Measurements from ENCODE around the gene RHCE.
"Not testable (repeated sequence)": the region's sequence is repeated elsewhere in the genome, so short reads cannot be mapped to it uniquely, and the experiment has no call there.

RHCE gene

GRCh38 chr1:25369241-25369640 lies 51.4 kb downstream of the RHCE start:
- H3K4me3 ChIP-seq (ENCODE audit: low read length) = no peak overlapping the region
- H3K36me3 ChIP-seq (ENCODE audit: control insufficient read depth, insufficient read depth, low read length) = no peaks in the 10 kb centered on the region
- no peaks in the 10 kb centered on the region for H3K9me3 ChIP-seq (ENCODE audit: control insufficient read depth, insufficient read depth, low read length)
- no CpG with 5 or more reads among the region's 4 CpGs for WGBS (ENCODE audit: insufficient coverage, insufficient read length)
- no peaks in the 10 kb centered on the region; the same call in 1 of the 2 replicates for H3K4me1 ChIP-seq (ENCODE audit: control insufficient read depth, insufficient read depth, low read length)
- H3K27ac ChIP-seq (ENCODE audit: low read length) = no peak overlapping the region
- no peaks in the 10 kb centered on the region for H3K27me3 ChIP-seq (ENCODE audit: control insufficient read depth, insufficient read depth, low read length)
- DNase-seq (ENCODE audit: low read depth, low spot score) = no peak

DNA sequence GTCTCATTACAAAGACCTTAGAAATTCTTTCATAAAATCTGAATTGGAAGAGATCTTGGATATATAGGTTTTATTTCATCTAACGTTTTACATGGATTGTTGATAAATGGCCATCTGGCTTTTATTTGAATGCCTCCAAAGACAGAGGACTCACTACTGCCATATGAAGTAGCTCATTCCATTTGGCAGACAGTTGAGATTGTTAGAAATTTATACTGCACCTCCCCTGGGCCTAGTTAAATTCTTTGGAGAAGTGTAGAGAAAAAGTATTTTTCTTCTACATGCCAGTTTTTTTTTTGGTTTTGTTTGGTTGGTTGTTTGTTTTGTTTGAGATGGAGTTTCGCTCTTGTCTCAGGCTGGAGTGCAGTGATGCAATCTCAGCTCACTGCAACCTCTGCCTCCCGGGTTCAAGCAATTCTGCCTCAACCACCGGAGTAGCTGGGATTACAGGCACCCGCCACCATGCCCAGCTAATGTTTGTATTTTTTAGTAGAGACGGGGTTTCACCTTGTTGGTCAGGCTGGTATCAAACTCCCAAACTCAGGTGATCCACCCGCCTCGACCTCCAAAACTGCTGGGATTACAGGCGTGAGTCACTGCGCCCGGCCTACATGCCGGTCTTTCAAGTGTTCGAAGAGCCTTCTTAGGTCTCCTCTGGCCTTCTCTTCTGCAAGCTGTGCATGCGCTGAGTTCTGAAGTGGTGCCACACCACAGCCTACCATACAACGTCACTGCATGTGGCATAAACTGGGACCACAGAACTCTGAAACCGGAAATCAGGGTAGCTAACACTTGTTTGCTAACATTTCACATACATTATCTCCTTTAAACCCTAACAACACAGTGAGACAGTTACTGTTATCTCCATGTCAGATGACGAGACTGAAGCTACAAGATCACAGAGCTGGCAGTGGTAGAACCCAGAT lies 57.7 kb downstream of the RHCE start:
- not testable (repeated sequence) for H3K9me3 ChIP-seq (ENCODE audit: control insufficient read depth, insufficient read depth, low read length); H3K36me3 ChIP-seq (ENCODE audit: control insufficient read depth, insufficient read depth, low read length); H3K4me1 ChIP-seq (ENCODE audit: control insufficient read depth, insufficient read depth, low read length); H3K27me3 ChIP-seq (ENCODE audit: control insufficient read depth, insufficient read depth, low read length); DNase-seq (ENCODE audit: low read depth, low spot score); H3K4me3 ChIP-seq (ENCODE audit: low read length); H3K27ac ChIP-seq (ENCODE audit: low read length)
- no CpG with 5 or more reads among the region's 17 CpGs for WGBS (ENCODE audit: insufficient coverage, insufficient read length)

- Histone ChIP-seq H3K4me1 (ENCODE audit: control insufficient read depth, insufficient read depth, low read length) (no peaks in the 10 kb centered on the region), H3K4me3 (ENCODE audit: low read length) (no peak overlapping the region), H3K36me3 (ENCODE audit: control insufficient read depth, insufficient read depth, low read length) (peaks cover 7% of the 10 kb centered on the region; the same call in 1 of the 2 replicates), H3K27me3 (ENCODE audit: control insufficient read depth, insufficient read depth, low read length) (no peaks in the 10 kb centered on the region), H3K9me3 (ENCODE audit: control insufficient read depth, insufficient read depth, low read length) (no peaks in the 10 kb centered on the region), H3K27ac (ENCODE audit: low read length) (no peak overlapping the region)
- no CpG with 5 or more reads among the region's 2 CpGs for WGBS (ENCODE audit: insufficient coverage, insufficient read length)
- no peak for DNase-seq (ENCODE audit: low read depth, low spot score)
Measured at GRCh38 chr1:25361901-25362300, 58.7 kb downstream of the RHCE start.

- DNase-seq (ENCODE audit: low read depth, low spot score) = no peak
- peaks cover 7% of the 10 kb centered on the region; the same call in 1 of the 2 replicates for H3K36me3 ChIP-seq (ENCODE audit: control insufficient read depth, insufficient read depth, low read length)
Measured at GRCh38 chr1:25360596-25361581, 59.7 kb downstream of the RHCE start.

DNA sequence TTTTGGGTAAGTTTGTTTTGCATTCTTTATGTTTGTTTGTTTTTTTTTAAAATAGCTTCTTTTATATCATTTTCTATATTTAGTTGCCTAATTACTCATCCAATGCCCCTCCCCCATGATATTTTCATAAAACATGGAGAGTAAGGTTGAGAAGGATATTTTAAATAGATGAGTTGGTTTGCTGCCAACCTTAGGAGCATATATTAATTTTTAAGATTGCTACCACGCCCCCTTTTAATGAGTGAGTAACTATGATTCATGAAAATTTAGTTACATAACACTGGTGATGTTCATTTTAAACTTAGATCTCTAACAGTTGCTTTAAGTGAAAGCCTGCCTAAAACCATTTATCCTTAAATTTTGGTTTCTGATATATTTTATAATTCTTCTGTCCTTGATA lies 63.8 kb downstream of the RHCE start:
- Histone ChIP-seq H3K36me3 (ENCODE audit: control insufficient read depth, insufficient read depth, low read length) (peaks cover 7% of the 10 kb centered on the region; the same call in 1 of the 2 replicates), H3K27me3 (ENCODE audit: control insufficient read depth, insufficient read depth, low read length) (no peaks in the 10 kb centered on the region), H3K4me1 (ENCODE audit: control insufficient read depth, insufficient read depth, low read length) (no peaks in the 10 kb centered on the region), H3K9me3 (ENCODE audit: control insufficient read depth, insufficient read depth, low read length) (no peaks in the 10 kb centered on the region), H3K27ac (ENCODE audit: low read length) (no peak overlapping the region), H3K4me3 (ENCODE audit: low read length) (no peak overlapping the region)
- no peak for DNase-seq (ENCODE audit: low read depth, low spot score)
- no CpG with 5 or more reads among the region's 1 CpG for WGBS (ENCODE audit: insufficient coverage, insufficient read length)

More at GRCh38 chr1:25360596-25361581, 59.7 kb downstream of the RHCE start:
- Histone ChIP-seq H3K4me1 (ENCODE audit: control insufficient read depth, insufficient read depth, low read length) (no peaks in the 10 kb centered on the region), H3K9me3 (ENCODE audit: control insufficient read depth, insufficient read depth, low read length) (no peaks in the 10 kb centered on the region), H3K4me3 (ENCODE audit: low read length) (no peak overlapping the region), H3K27ac (ENCODE audit: low read length) (no peak overlapping the region), H3K27me3 (ENCODE audit: control insufficient read depth, insufficient read depth, low read length) (no peaks in the 10 kb centered on the region)
- WGBS (ENCODE audit: insufficient coverage, insufficient read length) = no CpG with 5 or more reads among the region's 7 CpGs

DNA sequence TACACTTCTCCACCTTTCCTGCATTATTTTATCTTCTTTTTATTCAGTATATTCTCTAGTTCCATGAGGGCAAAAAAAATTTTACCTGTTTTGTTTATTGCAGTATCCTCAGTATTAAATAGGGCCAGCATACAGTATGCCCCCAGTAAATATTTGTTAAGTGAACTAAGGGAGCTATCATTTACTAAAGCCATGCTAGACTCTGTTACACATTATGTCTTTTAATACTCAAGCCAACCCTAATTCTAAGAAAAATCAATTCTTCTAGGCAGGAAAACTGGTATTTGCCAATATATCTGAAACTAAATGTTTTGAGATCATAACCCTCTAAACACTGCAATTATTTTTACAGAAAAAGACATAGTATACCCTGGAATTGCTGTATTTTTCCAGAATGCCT lies 64.2 kb downstream of the RHCE start:
- no peaks in the 10 kb centered on the region for H3K4me1 ChIP-seq (ENCODE audit: control insufficient read depth, insufficient read depth, low read length)
- peaks cover 7% of the 10 kb centered on the region; the same call in 1 of the 2 replicates for H3K36me3 ChIP-seq (ENCODE audit: control insufficient read depth, insufficient read depth, low read length)
- no peak overlapping the region for H3K27ac ChIP-seq (ENCODE audit: low read length)
- H3K9me3 ChIP-seq (ENCODE audit: control insufficient read depth, insufficient read depth, low read length) = no peaks in the 10 kb centered on the region
- no peaks in the 10 kb centered on the region for H3K27me3 ChIP-seq (ENCODE audit: control insufficient read depth, insufficient read depth, low read length)
- no peak overlapping the region for H3K4me3 ChIP-seq (ENCODE audit: low read length)
- DNase-seq (ENCODE audit: low read depth, low spot score) = no peak

- WGBS (ENCODE audit: insufficient coverage, insufficient read length) = no CpG with 5 or more reads among the region's 6 CpGs
- no peaks in the 10 kb centered on the region for H3K27me3 ChIP-seq (ENCODE audit: control insufficient read depth, insufficient read depth, low read length)
- H3K9me3 ChIP-seq (ENCODE audit: control insufficient read depth, insufficient read depth, low read length) = no peaks in the 10 kb centered on the region
- no peak for DNase-seq (ENCODE audit: low read depth, low spot score)
- no peaks in the 10 kb centered on the region for H3K4me1 ChIP-seq (ENCODE audit: control insufficient read depth, insufficient read depth, low read length)
- no peak overlapping the region for H3K4me3 ChIP-seq (ENCODE audit: low read length)
- peaks cover 7% of the 10 kb centered on the region; the same call in 1 of the 2 replicates for H3K36me3 ChIP-seq (ENCODE audit: control insufficient read depth, insufficient read depth, low read length)
- no peak overlapping the region for H3K27ac ChIP-seq (ENCODE audit: low read length)
Measured at GRCh38 chr1:25355841-25356395, 64.7 kb downstream of the RHCE start.

GRCh38 chr1:25349606-25350005 lies 71.0 kb downstream of the RHCE start:
- H3K4me1 ChIP-seq (ENCODE audit: control insufficient read depth, insufficient read depth, low read length) = no peaks in the 10 kb centered on the region
- WGBS (ENCODE audit: insufficient coverage, insufficient read length) = no CpG with 5 or more reads among the region's 3 CpGs
- no peaks in the 10 kb centered on the region for H3K9me3 ChIP-seq (ENCODE audit: control insufficient read depth, insufficient read depth, low read length)
- no peaks in the 10 kb centered on the region for H3K36me3 ChIP-seq (ENCODE audit: control insufficient read depth, insufficient read depth, low read length)
- no peak overlapping the region for H3K4me3 ChIP-seq (ENCODE audit: low read length)
- H3K27me3 ChIP-seq (ENCODE audit: control insufficient read depth, insufficient read depth, low read length) = no peaks in the 10 kb centered on the region
- DNase-seq (ENCODE audit: low read depth, low spot score) = no peak
- no peak overlapping the region for H3K27ac ChIP-seq (ENCODE audit: low read length)

- Histone ChIP-seq H3K9me3 (ENCODE audit: control insufficient read depth, insufficient read depth, low read length) (no peaks in the 10 kb centered on the region), H3K36me3 (ENCODE audit: control insufficient read depth, insufficient read depth, low read length) (0 out of 2 replicates have a peak, but pooled peaks cover 2% of the 10 kb centered on the region), H3K4me1 (ENCODE audit: control insufficient read depth, insufficient read depth, low read length) (no peaks in the 10 kb centered on the region), H3K4me3 (ENCODE audit: low read length) (no peak overlapping the region), H3K27me3 (ENCODE audit: control insufficient read depth, insufficient read depth, low read length) (no peaks in the 10 kb centered on the region), H3K27ac (ENCODE audit: low read length) (no peak overlapping the region)
- DNase-seq (ENCODE audit: low read depth, low spot score) = no peak
- no CpG with 5 or more reads among the region's 2 CpGs for WGBS (ENCODE audit: insufficient coverage, insufficient read length)
Measured at GRCh38 chr1:25347556-25347955, 73.1 kb downstream of the RHCE start.

DNA sequence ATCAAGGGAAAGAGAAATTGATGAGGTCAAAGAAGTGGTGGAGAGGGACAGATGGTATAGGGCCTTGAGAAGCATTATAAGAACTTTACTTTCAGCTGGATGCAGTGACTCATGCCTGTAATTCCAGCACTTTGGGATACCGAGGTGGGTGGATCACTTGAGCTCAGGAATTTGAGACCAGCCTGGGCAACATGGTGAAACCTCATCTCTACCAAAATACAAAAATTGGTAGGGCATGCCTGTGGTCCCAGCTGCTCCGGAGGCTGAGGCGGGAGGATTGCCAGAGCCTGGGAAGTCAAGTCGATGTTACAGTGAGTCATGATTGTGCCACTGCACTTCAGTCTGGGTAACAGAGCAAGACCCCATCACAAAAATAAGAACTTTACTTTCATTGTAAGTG lies 76.8 kb downstream of the RHCE start:
- no CpG with 5 or more reads among the region's 4 CpGs for WGBS (ENCODE audit: insufficient coverage, insufficient read length)
- no peak overlapping the region for H3K4me3 ChIP-seq (ENCODE audit: low read length)
- no peaks in the 10 kb centered on the region for H3K27me3 ChIP-seq (ENCODE audit: control insufficient read depth, insufficient read depth, low read length)
- no peak overlapping the region for H3K27ac ChIP-seq (ENCODE audit: low read length)
- no peaks in the 10 kb centered on the region for H3K9me3 ChIP-seq (ENCODE audit: control insufficient read depth, insufficient read depth, low read length)
- H3K4me1 ChIP-seq (ENCODE audit: control insufficient read depth, insufficient read depth, low read length) = no peaks in the 10 kb centered on the region
- no peak for DNase-seq (ENCODE audit: low read depth, low spot score)
- H3K36me3 ChIP-seq (ENCODE audit: control insufficient read depth, insufficient read depth, low read length) = 0 out of 2 replicates have a peak, but pooled peaks cover 2% of the 10 kb centered on the region
